PC-9 (cell line): ENCODE data around the gene PRKAG2.

Experiments used
- EZH2 ChIP-seq: fragments of 200-600 bp; sonication (generic); IDR thresholded peaks from 2 replicates; pipeline ENCODE4 v1.8.0; 2017; ENCODE audit warnings: antibody characterized with exemption, low read depth
- TF ChIP-seq, protein P1 (sequence below): fragments of 200-600 bp; sonication (generic); conservative IDR thresholded peaks from 2 replicates; pipeline ENCODE4 v1.6.1; 2017; ENCODE audit warnings: mixed run types, antibody characterized with exemption, mild to moderate bottlenecking, moderate library complexity

DNA sequence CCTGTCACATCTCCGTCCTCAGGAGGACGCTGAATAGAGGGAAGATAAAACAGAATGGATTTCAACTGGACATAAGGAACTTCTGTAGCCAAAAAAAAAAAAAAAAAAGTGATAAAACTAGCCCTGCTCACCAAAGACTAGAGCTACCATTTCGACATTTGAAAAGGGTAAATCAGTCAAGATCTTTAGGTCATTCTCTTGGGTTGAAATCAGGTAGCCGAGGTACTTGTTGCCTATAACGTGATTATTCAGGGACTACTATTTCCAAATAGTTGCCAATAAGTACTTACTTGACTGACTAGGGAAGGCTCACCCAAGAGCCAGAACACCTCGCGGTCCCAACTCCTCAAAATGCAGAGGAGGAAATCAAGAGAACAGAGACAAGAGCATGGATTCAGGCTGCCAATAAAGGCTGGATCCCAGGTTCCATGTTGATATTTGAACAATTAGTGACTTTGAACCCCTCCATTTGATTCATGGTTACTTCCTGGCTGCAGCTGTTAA is 359.3 kb downstream of the PRKAG2 start:
- TF ChIP-seq, protein P1, sequence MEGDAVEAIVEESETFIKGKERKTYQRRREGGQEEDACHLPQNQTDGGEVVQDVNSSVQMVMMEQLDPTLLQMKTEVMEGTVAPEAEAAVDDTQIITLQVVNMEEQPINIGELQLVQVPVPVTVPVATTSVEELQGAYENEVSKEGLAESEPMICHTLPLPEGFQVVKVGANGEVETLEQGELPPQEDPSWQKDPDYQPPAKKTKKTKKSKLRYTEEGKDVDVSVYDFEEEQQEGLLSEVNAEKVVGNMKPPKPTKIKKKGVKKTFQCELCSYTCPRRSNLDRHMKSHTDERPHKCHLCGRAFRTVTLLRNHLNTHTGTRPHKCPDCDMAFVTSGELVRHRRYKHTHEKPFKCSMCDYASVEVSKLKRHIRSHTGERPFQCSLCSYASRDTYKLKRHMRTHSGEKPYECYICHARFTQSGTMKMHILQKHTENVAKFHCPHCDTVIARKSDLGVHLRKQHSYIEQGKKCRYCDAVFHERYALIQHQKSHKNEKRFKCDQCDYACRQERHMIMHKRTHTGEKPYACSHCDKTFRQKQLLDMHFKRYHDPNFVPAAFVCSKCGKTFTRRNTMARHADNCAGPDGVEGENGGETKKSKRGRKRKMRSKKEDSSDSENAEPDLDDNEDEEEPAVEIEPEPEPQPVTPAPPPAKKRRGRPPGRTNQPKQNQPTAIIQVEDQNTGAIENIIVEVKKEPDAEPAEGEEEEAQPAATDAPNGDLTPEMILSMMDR, result no peak
- TF ChIP-seq EZH2, result no peak
